A673 (cell line): ENCODE data around the gene ZER1. TPM values are rescaled to one million over a fixed set of nuclear protein-coding genes. Genes with fewer than 3 reads are reported as not detected.

ENCODE experiments used
- BruUV-seq: library from RNA; stranded (reverse); fragments of 400-500 nt; replicated peaks from 2 replicates; lab custom pipeline; 2021; lab: Mats Ljungman, UMichigan
- CTCF ChIA-PET: fragments of 300-600 bp; sonication (Branson Sonifier 250); formaldehyde crosslinking; loops from one replicate; lab custom pipeline; 2022; ENCODE audit warnings: antibody characterized with exemption; lab: Charles Lee
- POLR2A ChIA-PET: fragments of 300-600 bp; sonication (Branson Sonifier 250); formaldehyde crosslinking; loops from one replicate; lab custom pipeline; 2022; ENCODE audit warnings: antibody characterized with exemption; ENCODE audit not compliant: low non-redundant PET; lab: Charles Lee
- DNase-seq: peaks from one replicate; pipeline ENCODE4 v3.0.0-alpha.2; 2015; ENCODE audit warnings: low spot score
- H3K27ac ChIP-seq: fragments of 200-600 bp; sonication (generic); 2 replicates; pipeline ENCODE4 v1.5.1; 2016; ENCODE audit warnings: mixed run types, low read depth, mild to moderate bottlenecking, mixed read lengths, antibody characterized with exemption, low read length; ENCODE audit not compliant: poor library complexity, severe bottlenecking
- H3K27me3 ChIP-seq: fragments of 200-600 bp; sonication (generic); replicated peaks from 2 replicates; pipeline ENCODE4 v1.6.1; 2017; ENCODE audit warnings: mixed run types, low read depth, mild to moderate bottlenecking, mixed read lengths, antibody characterized with exemption, low read length; ENCODE audit not compliant: insufficient read depth, poor library complexity
- H3K36me3 ChIP-seq: fragments of 200-600 bp; sonication (generic); 2 replicates; pipeline ENCODE4 v1.6.1; 2016; ENCODE audit warnings: mixed run types, mild to moderate bottlenecking, mixed read lengths, antibody characterized with exemption, low read length; ENCODE audit not compliant: insufficient read depth, poor library complexity, severe bottlenecking
- H3K4me1 ChIP-seq: fragments of 200-600 bp; sonication (generic); 2 replicates; pipeline ENCODE4 v1.6.1; 2017; ENCODE audit warnings: mixed run types, mild to moderate bottlenecking, mixed read lengths, antibody characterized with exemption, low read length; ENCODE audit not compliant: insufficient read depth, poor library complexity, severe bottlenecking
- H3K4me3 ChIP-seq: fragments of 200-600 bp; sonication (generic); 2 replicates; pipeline ENCODE4 v1.5.1; 2016; ENCODE audit warnings: low read depth, mixed run types, mild to moderate bottlenecking, mixed read lengths, low read length; ENCODE audit not compliant: poor library complexity, severe bottlenecking
- H3K9me3 ChIP-seq: fragments of 200-600 bp; sonication (generic); 2 replicates; pipeline ENCODE4 v1.6.1; 2016; ENCODE audit warnings: mixed run types, low read depth, mild to moderate bottlenecking, mixed read lengths, antibody characterized with exemption, low read length; ENCODE audit not compliant: poor library complexity, severe bottlenecking
- EZH2 ChIP-seq: fragments of 200-600 bp; sonication (generic); IDR thresholded peaks from 2 replicates; pipeline ENCODE4 v1.6.1; 2017; ENCODE audit warnings: borderline replicate concordance, low read depth, mild to moderate bottlenecking, mixed read lengths, antibody characterized with exemption, low read length; ENCODE audit not compliant: poor library complexity, severe bottlenecking
- intact Hi-C: fragments of 100-400 bp; cut with micrococcal nuclease; formaldehyde crosslinking; loops from one replicate; pipeline ENCODE4 v1.10.0; 2022; ENCODE audit not compliant: unreplicated experiment
- total RNA-seq: library from RNA; stranded (reverse); gene quantifications from 2 replicates; pipeline ENCODE4 v1.2.3, GENCODE V29; 2021
- TF ChIP-seq, protein P1 (sequence below): fragments of 300-800, 200-600 bp; sonication (generic); conservative IDR thresholded peaks from 2 replicates; pipeline ENCODE4 v1.5.1; 2017; ENCODE audit warnings: low read depth, mild to moderate bottlenecking, antibody characterized with exemption, low read length, moderate library complexity, mixed read lengths

Gene ZER1
- total RNA-seq, 1 experiment from 2014 or later: 12.9 TPM

- peak; percentile 91 for DNase-seq
- Histone ChIP-seq H3K27me3 (no peaks in the 10 kb centered on the region), H3K4me1 (peaks cover 7% of the 10 kb centered on the region), H3K9me3 (no peaks in the 10 kb centered on the region), H3K27ac (peak overlapping the region; percentile 87), H3K4me3 (peak overlapping the region; percentile 73), H3K36me3 (peaks cover 36% of the 10 kb centered on the region)
- CTCF ChIA-PET: interaction anchor here (0.6 to 1.0 kb wide), 2 partner anchors 10 to 846 kb away, joined by 3 to 6 read pairs; partner anchors contain the start of gene PRRX2
- intact Hi-C loops: no loop called here
- POLR2A ChIA-PET: interaction anchor here (0.6 kb wide), 1 partner anchor 118 kb away, joined by 4 read pairs; the partner anchor contains the start of gene PKN3
- TSS peak; percentile 45 for BruUV-seq
- TF ChIP-seq EZH2: no peak
- TF ChIP-seq, protein P1, sequence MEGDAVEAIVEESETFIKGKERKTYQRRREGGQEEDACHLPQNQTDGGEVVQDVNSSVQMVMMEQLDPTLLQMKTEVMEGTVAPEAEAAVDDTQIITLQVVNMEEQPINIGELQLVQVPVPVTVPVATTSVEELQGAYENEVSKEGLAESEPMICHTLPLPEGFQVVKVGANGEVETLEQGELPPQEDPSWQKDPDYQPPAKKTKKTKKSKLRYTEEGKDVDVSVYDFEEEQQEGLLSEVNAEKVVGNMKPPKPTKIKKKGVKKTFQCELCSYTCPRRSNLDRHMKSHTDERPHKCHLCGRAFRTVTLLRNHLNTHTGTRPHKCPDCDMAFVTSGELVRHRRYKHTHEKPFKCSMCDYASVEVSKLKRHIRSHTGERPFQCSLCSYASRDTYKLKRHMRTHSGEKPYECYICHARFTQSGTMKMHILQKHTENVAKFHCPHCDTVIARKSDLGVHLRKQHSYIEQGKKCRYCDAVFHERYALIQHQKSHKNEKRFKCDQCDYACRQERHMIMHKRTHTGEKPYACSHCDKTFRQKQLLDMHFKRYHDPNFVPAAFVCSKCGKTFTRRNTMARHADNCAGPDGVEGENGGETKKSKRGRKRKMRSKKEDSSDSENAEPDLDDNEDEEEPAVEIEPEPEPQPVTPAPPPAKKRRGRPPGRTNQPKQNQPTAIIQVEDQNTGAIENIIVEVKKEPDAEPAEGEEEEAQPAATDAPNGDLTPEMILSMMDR: no peak
Observed at GRCh38 chr9:128819716-128820664, 48.3 kb upstream of the ZER1 start.

DNA sequence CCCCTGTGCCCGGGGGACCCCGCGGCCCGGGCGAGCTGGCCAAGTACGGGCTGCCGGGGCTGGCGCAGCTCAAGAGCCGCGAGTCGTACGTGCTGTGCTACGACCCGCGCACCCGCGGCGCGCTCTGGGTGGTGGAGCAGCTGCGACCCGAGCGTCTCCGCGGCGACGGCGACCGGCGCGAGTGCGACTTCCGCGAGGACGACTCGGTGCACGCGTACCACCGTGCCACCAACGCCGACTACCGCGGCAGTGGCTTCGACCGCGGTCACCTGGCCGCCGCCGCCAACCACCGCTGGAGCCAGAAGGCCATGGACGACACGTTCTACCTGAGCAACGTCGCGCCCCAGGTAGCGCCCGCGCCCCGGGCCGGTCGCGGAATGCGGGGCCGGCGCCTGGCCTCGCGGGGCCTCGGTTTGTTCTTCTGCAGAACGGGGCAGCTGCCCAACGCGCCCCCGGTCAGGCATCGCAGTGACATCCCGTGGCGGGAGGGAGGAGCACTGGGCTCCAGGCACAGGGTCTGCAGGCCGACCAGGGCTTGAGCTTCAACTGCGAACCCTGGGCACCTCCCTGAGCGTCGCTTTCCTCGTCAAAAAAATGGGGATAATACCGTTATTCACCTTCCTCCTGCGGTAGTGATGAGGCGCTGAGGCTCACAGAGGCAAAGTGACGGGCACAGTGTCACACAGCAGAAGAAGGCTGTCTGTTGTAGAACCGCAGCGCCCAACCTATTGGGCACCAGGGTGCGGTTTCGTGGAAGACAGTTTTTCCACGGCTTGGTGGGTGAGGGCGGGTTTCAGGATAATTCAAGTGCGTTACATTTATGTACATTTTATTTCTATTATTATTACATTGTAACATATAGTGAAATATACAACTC is 47.4 kb upstream of the ZER1 start:
- Histone ChIP-seq H3K4me1 (peaks cover 7% of the 10 kb centered on the region), H3K4me3 (peak overlapping the region; percentile 73), H3K27ac (peak overlapping the region; percentile 87), H3K36me3 (peaks cover 30% of the 10 kb centered on the region), H3K27me3 (no peaks in the 10 kb centered on the region), H3K9me3 (no peaks in the 10 kb centered on the region)
- ChIA-PET CTCF (interaction anchor here (0.6 to 1.1 kb wide), 3 partner anchors 11 to 1280 kb away, joined by 4 to 10 read pairs (median 6); partner anchors contain the start of gene SPOUT1), POLR2A (interaction anchor here (0.6 kb wide), 2 partner anchors 58 to 117 kb away, joined by 4 to 5 read pairs; partner anchors contain the start of gene PKN3)
- intact Hi-C loops: no loop called here
- BruUV-seq: no TSS peak
- DNase-seq: peak; percentile 55
- no peak for TF ChIP-seq EZH2
- TF ChIP-seq, protein P1: no peak
